Ramos (cell line): Measurements from ENCODE around the gene SLC25A48.

Experiments
- in situ Hi-C: fragments of 300-500 bp; cut with MboI; formaldehyde crosslinking; loops from one replicate; pipeline ENCODE4 v1.14.3; 2022; ENCODE audit warnings: low sequenced_read_pairs; ENCODE audit not compliant: unreplicated experiment

The SLC25A48 gene

GRCh38 chr5:135829179-135829578 lies 5.3 kb upstream of the SLC25A48 start:
- in situ Hi-C loops: no loop called here

GRCh38 chr5:135829681-135830383 lies 4.6 kb upstream of the SLC25A48 start:
- in situ Hi-C loops: loop anchor here (5.0 to 10.0 kb wide), 2 partner anchors 268 to 375 kb away; partner anchors contain the start of gene TIFAB

- in situ Hi-C loops: loop anchor here (5.0 to 10.0 kb wide), 2 partner anchors 268 to 376 kb away; partner anchors contain the start of gene TIFAB
Observed at GRCh38 chr5:135830384-135830700, 4.1 kb upstream of the SLC25A48 start.

- in situ Hi-C loops: loop anchor here (5.0 to 10.0 kb wide), 2 partner anchors 269 to 376 kb away; partner anchors contain the start of gene TIFAB
Observed at GRCh38 chr5:135830876-135831275, 3.6 kb upstream of the SLC25A48 start.

GRCh38 chr5:135831439-135831838 lies 3.0 kb upstream of the SLC25A48 start:
- in situ Hi-C loops: loop anchor here (5.0 to 10.0 kb wide), 2 partner anchors 269 to 377 kb away; partner anchors contain the start of gene TIFAB

GRCh38 chr5:135831851-135832555 lies 2.5 kb upstream of the SLC25A48 start:
- in situ Hi-C loops: loop anchor here (5.0 to 10.0 kb wide), 2 partner anchors 270 to 377 kb away; partner anchors contain the start of gene TIFAB

GRCh38 chr5:135832941-135833920 lies 1.2 kb upstream of the SLC25A48 start:
- in situ Hi-C loops: loop anchor here (5.0 to 10.0 kb wide), 2 partner anchors 271 to 378 kb away; partner anchors contain the start of gene TIFAB

- in situ Hi-C loops: loop anchor here (5.0 to 10.0 kb wide), 2 partner anchors 272 to 379 kb away; partner anchors contain the start of gene TIFAB
Observed at GRCh38 chr5:135833961-135834638, 363 bp upstream of the SLC25A48 start.

- in situ Hi-C loops: loop anchor here (10.0 kb wide), 1 partner anchor 381 kb away; the partner anchor contains the start of gene TIFAB
Observed at GRCh38 chr5:135835766-135836165, 1.3 kb downstream of the SLC25A48 start.

- in situ Hi-C loops: loop anchor here (10.0 kb wide), 1 partner anchor 384 kb away; the partner anchor contains the start of gene TIFAB
Observed at GRCh38 chr5:135838395-135838794, 3.9 kb downstream of the SLC25A48 start.

GRCh38 chr5:135839566-135839965 lies 5.1 kb downstream of the SLC25A48 start:
- in situ Hi-C loops: loop anchor here (10.0 kb wide), 1 partner anchor 385 kb away; the partner anchor contains the start of gene TIFAB

GRCh38 chr5:135840959-135841358 lies 6.5 kb downstream of the SLC25A48 start:
- in situ Hi-C loops: no loop called here

- in situ Hi-C loops: no loop called here
Observed at GRCh38 chr5:135842737-135843136, 8.3 kb downstream of the SLC25A48 start.

GRCh38 chr5:135843571-135844337 lies 9.3 kb downstream of the SLC25A48 start:
- in situ Hi-C loops: no loop called here

- in situ Hi-C loops: no loop called here
Observed at GRCh38 chr5:135846311-135846710, 11.8 kb downstream of the SLC25A48 start.

GRCh38 chr5:135847976-135848375 lies 13.5 kb downstream of the SLC25A48 start:
- in situ Hi-C loops: no loop called here

GRCh38 chr5:135850231-135850630 lies 15.8 kb downstream of the SLC25A48 start:
- in situ Hi-C loops: no loop called here

GRCh38 chr5:135850671-135851070 lies 16.2 kb downstream of the SLC25A48 start:
- in situ Hi-C loops: no loop called here
